Lower leg skin (tissue), 3 donors: Measurements from ENCODE around the gene GOLPH3.

Source experiments
- CTCF ChIP-seq, 3 donors: fragments of 450-650 bp; IDR thresholded peaks; one replicate each; pipeline ENCODE4 v1.5.1; 2016; ENCODE audit warnings: antibody characterized with exemption in 3 of 3, mild to moderate bottlenecking in 3 of 3, moderate library complexity in 2 of 3
- POLR2A ChIP-seq, 2 donors: fragments of 450-650 bp; IDR thresholded peaks; one replicate each; pipeline ENCODE4 v1.6.1; 2016 to 2017; ENCODE audit warnings: antibody characterized with exemption in 2 of 2, mild to moderate bottlenecking in 1 of 2, moderate library complexity in 1 of 2

GRCh38 chr5:32088214-32088613 lies 85.9 kb downstream of the GOLPH3 start:
- TF ChIP-seq CTCF (IDR thresholded peaks at IDR 0.05) (no peak), POLR2A (IDR thresholded peaks at IDR 0.05) (no peak)
